Measurements from ENCODE around the gene CYB561D1. TPM values are rescaled to one million over a fixed set of nuclear protein-coding genes. Genes with fewer than 3 reads are reported as not detected.

CYB561D1 gene
- total and polyA plus RNA-seq, 2 of the 8 experiments (the other 6 are each of a cell fraction or from before 2014, with no cell fraction given) = 3.6 to 3.8 TPM

DNA sequence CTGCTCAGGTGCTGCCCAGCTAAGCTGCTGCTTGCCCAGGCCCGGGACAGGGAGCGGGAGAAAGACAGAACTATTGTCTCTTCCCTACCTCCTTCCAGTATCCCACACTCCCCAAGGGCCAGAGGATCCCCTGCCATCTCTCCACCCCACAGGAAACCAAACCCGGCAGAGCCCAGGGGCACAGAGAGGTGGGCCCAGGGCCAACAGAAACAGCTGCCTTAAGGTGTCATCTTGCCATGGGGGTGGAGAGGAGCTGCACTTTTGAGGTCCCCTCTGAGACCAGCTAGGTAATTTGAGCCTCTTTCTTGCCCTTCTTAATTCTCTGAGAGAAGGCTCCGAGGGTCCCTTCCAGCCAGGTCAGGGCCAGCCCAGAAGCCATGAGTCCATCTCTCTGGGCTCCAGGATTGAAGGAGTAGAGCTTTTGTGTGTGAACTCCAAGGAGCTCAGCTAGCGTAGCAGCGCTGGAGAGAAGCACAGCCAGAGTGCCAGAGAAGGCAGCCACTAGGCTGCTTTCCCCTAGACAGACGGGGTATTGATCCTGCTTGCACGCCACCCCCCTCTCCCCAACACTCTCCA is 36.1 kb downstream of the CYB561D1 start:
- no peak overlapping the region for H2BK20ac ChIP-seq (ENCODE audit: low read length)
- no peak for DNase-seq (ENCODE audit: low read depth in 1 of 2, low spot score in 2 of 2)
- no peak overlapping the region for H2BK5ac ChIP-seq (ENCODE audit: low read depth, low read length)
- no peak overlapping the region for H2BK120ac ChIP-seq (replicated peaks; ENCODE audit: low read depth, low read length)
- H3K9me3 ChIP-seq (ENCODE audit: insufficient read depth in 2 of 2, low read depth in 1 of 2, low read length in 1 of 2) = no peaks in the 10 kb centered on the region
- H2BK15ac ChIP-seq (ENCODE audit: low read length) = peak overlapping the region; percentile 19; the same call in 1 of the 2 replicates
- H3K4ac ChIP-seq (replicated peaks; ENCODE audit: insufficient read length, low read depth, low read length) = no peak overlapping the region
- no peaks in the 10 kb centered on the region; the same call in 1 of the 2 replicates for H3K23me2 ChIP-seq (ENCODE audit: low read depth, low read length)
- WGBS, 2 experiments (ENCODE audit: extremely low coverage in 1 of 2, insufficient coverage in 1 of 2, insufficient read length in 1 of 2, insufficient replicate concordance in 2 of 2, low coverage in 1 of 2, low lambda C conversion rate in 2 of 2, missing lambda C conversion rate in 1 of 2) = 84% methylated on average over 8 of the region's 8 CpGs; no CpG with 5 or more reads in 1 of the 2 experiments
- peaks cover 0 to 3% (median 1%) of the 10 kb centered on the region in 4 experiments; a peak in 4 of 7 replicates for H3K4me1 ChIP-seq (replicated peaks in 1 of 4; ENCODE audit: control insufficient read depth in 3 of 4, insufficient read depth in 4 of 4, low read length in 3 of 4)
- H3K36me3 ChIP-seq (ENCODE audit: control insufficient read depth in 2 of 4, insufficient read depth in 4 of 4, low read length in 3 of 4) = no peaks in the 10 kb centered on the region
- H3K18ac ChIP-seq (ENCODE audit: extremely low read depth, low read length) = peak overlapping the region; percentile 55; the same call in 1 of the 2 replicates
- H2BK12ac ChIP-seq (ENCODE audit: low read depth, low read length) = no peak overlapping the region
- H3K27ac ChIP-seq (ENCODE audit: low read depth, low read length) = no peak overlapping the region
- H2AK5ac ChIP-seq (ENCODE audit: low read depth, low read length) = no peak overlapping the region
- ChIA-PET POLR2A (ENCODE audit: partially characterized antibody) (interaction anchor here (0.8 to 2.6 kb wide), 9 partner anchors 12 to 104 kb away, joined by 3 to 9 read pairs (median 6); partner anchors contain the start of genes AMIGO1, CYB561D1, GNAI3 and PSMA5), CTCF (ENCODE audit: partially characterized antibody) (interaction anchor here (0.7 to 26.3 kb wide), 14 partner anchors 8 to 558 kb away, joined by 3 to 1755 read pairs (median 4); partner anchors contain the start of genes AHCYL1, AMIGO1, ATXN7L2 and CYB561D1)
- no peak for FAIRE-seq
- H3K79me2 ChIP-seq (ENCODE audit: control insufficient read depth in 1 of 2, insufficient read depth in 2 of 2, low read length in 2 of 2) = no peaks in the 10 kb centered on the region
- no peak overlapping the region; a peak in 1 of 7 replicates for H3K9ac ChIP-seq (replicated peaks in 1 of 4; ENCODE audit: extremely low read depth in 1 of 4, low read depth in 3 of 4, low read length in 3 of 4)
- peak overlapping the region; percentile 76 for H2AFZ ChIP-seq (ENCODE audit: low read length)
- H4K8ac ChIP-seq (ENCODE audit: extremely low read depth, insufficient read depth, low read length) = no peak overlapping the region
- H4K20me1 ChIP-seq (replicated peaks in 1 of 2; ENCODE audit: control insufficient read depth in 1 of 2, insufficient read depth in 2 of 2, low read length in 2 of 2) = no peaks in the 10 kb centered on the region
- H4K91ac ChIP-seq (replicated peaks; ENCODE audit: insufficient read length, low read length) = no peak overlapping the region
- no peak overlapping the region for H4K5ac ChIP-seq (ENCODE audit: insufficient read length, low read depth, low read length)
- H3K4me3 ChIP-seq (ENCODE audit: extremely low read depth in 1 of 4, insufficient read depth in 2 of 4, low read depth in 3 of 4, low read length in 4 of 4) = no peak overlapping the region
- no peak overlapping the region for H3K4me2 ChIP-seq (ENCODE audit: insufficient read depth in 1 of 2, low read depth in 2 of 2, low read length in 2 of 2)
- H3K79me1 ChIP-seq (ENCODE audit: low read depth, low read length) = no peaks in the 10 kb centered on the region
- no peak overlapping the region for H3K23ac ChIP-seq (ENCODE audit: insufficient read length)
- H3K56ac ChIP-seq (replicated peaks; ENCODE audit: insufficient read length, low read depth, low read length) = no peak overlapping the region
- no peaks in the 10 kb centered on the region for H3K27me3 ChIP-seq (replicated peaks in 1 of 4; ENCODE audit: control insufficient read depth in 3 of 4, extremely low read depth in 1 of 4, insufficient read depth in 3 of 4, low read length in 3 of 4)
- no peak overlapping the region for H3K14ac ChIP-seq (ENCODE audit: insufficient read length)
- no peak for TF ChIP-seq SP4 (IDR thresholded peaks at IDR 0.05; ENCODE audit: low read length)
- no peak for TF ChIP-seq TCF12 (IDR thresholded peaks at IDR 0.05; ENCODE audit: low read depth, low read length)
- no peak for TF ChIP-seq CREB1 (IDR thresholded peaks at IDR 0.05)
- TF ChIP-seq TBP (IDR thresholded peaks at IDR 0.05; ENCODE audit: low read depth, low read length) = no peak
- TF ChIP-seq KDM4A (IDR thresholded peaks at IDR 0.05; ENCODE audit: low read depth, low read length, severe bottlenecking) = no peak
- TF ChIP-seq SP2 (IDR thresholded peaks at IDR 0.05; ENCODE audit: low read length) = no peak
- TF ChIP-seq CHD1 (IDR thresholded peaks at IDR 0.05; ENCODE audit: low read depth, low read length) = no peak
- no peak for TF ChIP-seq ZNF274 (IDR thresholded peaks at IDR 0.05; ENCODE audit: borderline replicate concordance, extremely low read depth, low read length)
- no peak for TF ChIP-seq RNF2 (IDR thresholded peaks at IDR 0.05; ENCODE audit: borderline replicate concordance, low read depth, low read length, missing control alignments, poor library complexity, severe bottlenecking)
- TF ChIP-seq SUZ12 (IDR thresholded peaks at IDR 0.05; ENCODE audit: low read length) = no peak
- no peak for TF ChIP-seq RFX5 (IDR thresholded peaks at IDR 0.05; ENCODE audit: borderline replicate concordance, low read depth, low read length)
- no peak for TF ChIP-seq KDM5A (IDR thresholded peaks at IDR 0.05; ENCODE audit: low read length)

Measured in H1 (cell line).